OCI-LY7 (cell line): ENCODE data around the gene MZT1.

Experiments
- CTCF ChIP-seq: fragments of 200-600 bp; sonication (generic); conservative IDR thresholded peaks from 2 replicates; pipeline ENCODE4 v1.5.1; 2014; ENCODE audit warnings: mild to moderate bottlenecking, antibody characterized with exemption, low read length, moderate library complexity, mixed read lengths
- EZH2phosphoT487 ChIP-seq: fragments of 200-600 bp; sonication (generic); IDR thresholded peaks from 2 replicates; pipeline ENCODE4 v1.6.1; 2018; ENCODE audit warnings: low read depth, borderline replicate concordance, mild to moderate bottlenecking, mixed run types, antibody characterized with exemption, low read length, moderate library complexity, mixed read lengths

- TF ChIP-seq CTCF (peak; percentile 70), EZH2phosphoT487 (no peak)
Measured at GRCh38 chr13:72696579-72696978, 30.9 kb downstream of the MZT1 start.
